ENCODE data around the gene ANO9.
A peak's percentile ranks its signal among the peaks of the same experiment; 100 is the strongest.

ANO9 gene

DNA sequence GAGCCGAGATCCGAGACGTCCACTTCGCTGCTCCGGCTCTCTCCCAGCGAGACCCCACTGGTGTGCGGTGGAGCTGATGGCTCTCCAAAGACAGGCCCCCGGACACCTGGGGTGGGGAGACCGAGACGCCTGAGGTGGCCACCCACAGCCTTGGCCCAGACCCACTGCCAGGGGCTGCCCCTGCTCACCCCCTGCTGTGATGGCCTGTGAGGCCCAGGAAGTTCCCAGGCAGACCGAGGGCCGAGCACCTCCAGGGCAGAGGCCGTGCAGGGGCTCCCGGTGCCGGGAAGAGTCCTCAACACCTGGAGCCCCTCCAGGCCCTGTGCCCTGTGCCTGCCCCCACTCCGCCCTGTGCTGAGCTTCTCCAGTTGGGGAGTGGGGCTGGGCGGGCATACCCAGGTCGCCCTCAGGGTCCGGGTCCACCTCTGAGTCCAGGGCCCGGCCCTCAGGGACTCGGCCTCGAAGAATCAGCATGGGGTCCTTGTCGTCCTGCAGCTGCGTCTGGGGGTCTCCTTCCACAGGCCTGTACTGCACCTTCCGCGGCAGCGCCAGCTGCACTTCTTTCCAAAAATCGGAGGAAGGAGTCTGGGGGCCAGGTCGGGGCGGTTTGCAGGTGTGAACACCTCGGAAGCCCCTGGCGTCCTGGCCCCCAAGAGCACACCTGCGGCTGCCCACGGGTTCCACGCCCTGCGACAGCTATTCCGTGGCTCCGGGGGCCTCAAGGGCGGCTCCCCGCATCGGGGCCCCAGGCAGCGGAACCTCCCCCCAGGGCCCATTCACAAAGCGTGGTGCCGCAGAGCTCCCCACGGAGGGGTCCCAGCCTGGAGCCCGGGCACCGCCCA is 35.6 kb downstream of the ANO9 start:
- peaks cover 10 to 13% of the 10 kb centered on the region in 2 experiments for H3K4me1 ChIP-seq (ENCODE audit: control insufficient read depth in 1 of 2, insufficient read depth in 1 of 2, low read depth in 1 of 2, low read length in 1 of 2)
- H3K27ac ChIP-seq: peak overlapping the region; percentile 62
- no peaks in the 10 kb centered on the region for H3K36me3 ChIP-seq
- H3K4me3 ChIP-seq (ENCODE audit: low read depth in 1 of 2, low read length in 1 of 2): peak overlapping the region; percentile 69 to 85
- peaks cover 17% of the 10 kb centered on the region for H3K27me3 ChIP-seq
- no peak for TF ChIP-seq CTCF (IDR thresholded peaks at IDR 0.05)
- no peaks in the 10 kb centered on the region for H3K9me3 ChIP-seq

- H3K27me3 ChIP-seq: peaks cover 18% of the 10 kb centered on the region
- no peak overlapping the region for H3K4me3 ChIP-seq (ENCODE audit: low read depth in 1 of 2, low read length in 1 of 2)
- H3K4me1 ChIP-seq (ENCODE audit: control insufficient read depth in 1 of 2, insufficient read depth in 1 of 2, low read depth in 1 of 2, low read length in 1 of 2): peaks cover 10 to 13% of the 10 kb centered on the region in 2 experiments
- H3K9me3 ChIP-seq: no peaks in the 10 kb centered on the region
- H3K27ac ChIP-seq: no peak overlapping the region
- TF ChIP-seq CTCF (IDR thresholded peaks at IDR 0.05): no peak
- H3K36me3 ChIP-seq: no peaks in the 10 kb centered on the region
These were observed 36.4 kb downstream of the ANO9 start for GRCh38 chr11:405323-405953.

GRCh38 chr11:404551-405264 is 37.1 kb downstream of the ANO9 start:
- peaks cover 25% of the 10 kb centered on the region for H3K27me3 ChIP-seq
- H3K36me3 ChIP-seq: no peaks in the 10 kb centered on the region
- H3K4me3 ChIP-seq (ENCODE audit: low read depth in 1 of 2, low read length in 1 of 2): no peak overlapping the region
- H3K27ac ChIP-seq: no peak overlapping the region
- no peak for TF ChIP-seq CTCF (IDR thresholded peaks at IDR 0.05)
- no peaks in the 10 kb centered on the region for H3K9me3 ChIP-seq
- H3K4me1 ChIP-seq (ENCODE audit: control insufficient read depth in 1 of 2, insufficient read depth in 1 of 2, low read depth in 1 of 2, low read length in 1 of 2): peaks cover 10 to 13% of the 10 kb centered on the region in 2 experiments

GRCh38 chr11:403761-404431 is 37.9 kb downstream of the ANO9 start:
- H3K4me3 ChIP-seq (ENCODE audit: low read depth in 1 of 2, low read length in 1 of 2): no peak overlapping the region
- no peaks in the 10 kb centered on the region for H3K36me3 ChIP-seq

More at GRCh38 chr11:403761-404431, 37.9 kb downstream of the ANO9 start:
- peaks cover 10 to 13% of the 10 kb centered on the region in 2 experiments for H3K4me1 ChIP-seq (ENCODE audit: control insufficient read depth in 1 of 2, insufficient read depth in 1 of 2, low read depth in 1 of 2, low read length in 1 of 2)
- H3K27me3 ChIP-seq: peaks cover 30% of the 10 kb centered on the region
- no peaks in the 10 kb centered on the region for H3K9me3 ChIP-seq
- no peak overlapping the region for H3K27ac ChIP-seq
- no peak for TF ChIP-seq CTCF (IDR thresholded peaks at IDR 0.05)
